SK-N-SH (cell line): ENCODE measurements around the gene DENND2C. TPM values are rescaled to one million over a fixed set of nuclear protein-coding genes. Genes with fewer than 3 reads are reported as not detected.

ENCODE experiments used
- CTCF ChIA-PET: fragments of 300-600, 350-600 bp; formaldehyde crosslinking; extraction: SDS; loops from one replicate; lab custom pipeline; 2021; lab: Yijun Ruan, JAX
- POLR2A ChIA-PET: fragments of 350-600 bp; sonication (Branson Sonifier 250); formaldehyde crosslinking; extraction: SDS; loops from one replicate; lab custom pipeline; 2020; ENCODE audit warnings: antibody characterized with exemption, inconsistent platforms; lab: Yijun Ruan, JAX
- DNase-seq: peaks from one replicate; pipeline ENCODE4 v3.0.0; 2012
- H2AFZ ChIP-seq: fragments of 200-600 bp; sonication (generic); 2 replicates; pipeline ENCODE4 v1.8.1; 2016; ENCODE audit warnings: antibody characterized with exemption, mild to moderate bottlenecking, low read depth
- H3F3A ChIP-seq: fragments of 200-600 bp; sonication (generic); replicated peaks from 2 replicates; pipeline ENCODE3; 2016; ENCODE audit warnings: antibody characterized with exemption, mild to moderate bottlenecking; ENCODE audit not compliant: insufficient read depth
- H3K27ac ChIP-seq, 2 experiments: fragments of 200-500 bp in 1 of 2; fragments of 200-600 bp in 1 of 2; sonication (Bioruptor generic) in 1 of 2; sonication (generic), shearing (Covaris generic) in 1 of 2; 2 replicates each; pipeline versions ENCODE4 v1.5.1 to v1.6.1; 2014 to 2016; ENCODE audit warnings: low read depth in 2 of 2, inconsistent platforms in 1 of 2, low read length in 1 of 2, mild to moderate bottlenecking in 1 of 2, mixed read lengths in 1 of 2
- H3K27me3 ChIP-seq: fragments of 200-600 bp; sonication (generic), shearing (Covaris generic); 2 replicates; pipeline ENCODE4 v1.6.1; 2016; ENCODE audit warnings: mixed run types; ENCODE audit not compliant: insufficient read depth
- H3K36me3 ChIP-seq, 2 experiments: fragments of 200-500 bp in 1 of 2; fragments of 200-600 bp in 1 of 2; sonication (Bioruptor generic) in 1 of 2; sonication (generic) in 1 of 2; replicated peaks in 1 of 2; 2 replicates each; pipeline versions ENCODE3 to v1.5.1; 2014 to 2016; ENCODE audit warnings: low read length in 1 of 2, mild to moderate bottlenecking in 1 of 2; ENCODE audit not compliant: insufficient read depth in 2 of 2, control insufficient read depth in 1 of 2
- H3K4me1 ChIP-seq, 2 experiments: fragments of 200-500 bp in 1 of 2; fragments of 200-600 bp in 1 of 2; sonication (Bioruptor generic) in 1 of 2; sonication (generic), shearing (Covaris generic) in 1 of 2; 2 replicates each; pipeline versions ENCODE4 v1.5.1 to v1.6.1; 2014 to 2016; ENCODE audit warnings: low read depth in 1 of 2, low read length in 1 of 2, mixed run types in 1 of 2; ENCODE audit not compliant: insufficient read depth in 2 of 2, control insufficient read depth in 1 of 2
- H3K4me2 ChIP-seq: fragments of 200-600 bp; sonication (generic), shearing (Covaris generic); 2 replicates; pipeline ENCODE4 v1.6.1; 2017; ENCODE audit warnings: mixed run types
- H3K4me3 ChIP-seq, 2 experiments: fragments of 200-500 bp in 1 of 2; fragments of 200-600 bp in 1 of 2; sonication (Bioruptor generic) in 1 of 2; sonication (generic), shearing (Covaris generic) in 1 of 2; 2 replicates each; pipeline versions ENCODE4 v1.5.1 to v1.8.1; 2014 to 2016; ENCODE audit warnings: low read depth in 2 of 2, inconsistent platforms in 1 of 2, low read length in 1 of 2, mild to moderate bottlenecking in 1 of 2, mixed read lengths in 1 of 2, moderate library complexity in 1 of 2
- H3K79me2 ChIP-seq: fragments of 200-600 bp; sonication (generic); 2 replicates; pipeline ENCODE4 v1.8.1; 2017; ENCODE audit warnings: mild to moderate bottlenecking; ENCODE audit not compliant: insufficient read depth
- H3K9ac ChIP-seq: fragments of 200-600 bp; sonication (generic); 2 replicates; pipeline ENCODE4 v1.6.1; 2017; ENCODE audit warnings: mixed run types
- H3K9me2 ChIP-seq: fragments of 200-600 bp; sonication (generic); 2 replicates; pipeline ENCODE4 v1.6.1; 2017; ENCODE audit warnings: mixed run types
- H3K9me3 ChIP-seq: fragments of 200-600 bp; sonication (generic); 2 replicates; pipeline ENCODE4 v1.6.1; 2017; ENCODE audit warnings: mixed run types, mild to moderate bottlenecking, moderate library complexity
- H4K20me1 ChIP-seq: fragments of 200-600 bp; sonication (generic); 2 replicates; pipeline ENCODE4 v1.6.1; 2017; ENCODE audit warnings: mild to moderate bottlenecking, mixed run types; ENCODE audit not compliant: insufficient read depth
- ELF1 ChIP-seq: IDR thresholded peaks from 2 replicates; pipeline ENCODE4 v1.4.0; 2012
- EP300 ChIP-seq, 2 experiments: IDR thresholded peaks; 2 replicates each; pipeline versions ENCODE4 v1.4.0 to v1.6.1; 2012; ENCODE audit warnings: borderline replicate concordance in 1 of 2, low read depth in 1 of 2, low read length in 1 of 2
- EZH2phosphoT487 ChIP-seq: fragments of 200-600 bp; sonication (generic); IDR thresholded peaks from 2 replicates; pipeline ENCODE4 v1.6.1; 2017; ENCODE audit warnings: low read depth, mixed run types, mild to moderate bottlenecking, antibody characterized with exemption, moderate library complexity, borderline replicate concordance
- FOXM1 ChIP-seq: IDR thresholded peaks from 2 replicates; pipeline ENCODE4 v1.4.0; 2012; ENCODE audit warnings: low read depth, mild to moderate bottlenecking
- GABPA ChIP-seq: IDR thresholded peaks from 2 replicates; pipeline ENCODE4 v1.4.0; 2012; ENCODE audit warnings: low read depth, mild to moderate bottlenecking
- GATA2 ChIP-seq: sonication (generic); formaldehyde crosslinking; IDR thresholded peaks from 2 replicates; pipeline ENCODE4 v1.5.0; 2020; ENCODE audit warnings: mild to moderate bottlenecking, missing genetic modification reagents
- NRF1 ChIP-seq: IDR thresholded peaks from 2 replicates; pipeline ENCODE4 v1.6.1; 2012; ENCODE audit warnings: low read depth, mild to moderate bottlenecking, low read length
- POLR2AphosphoS5 ChIP-seq: IDR thresholded peaks from 2 replicates; pipeline ENCODE4 v1.6.1; 2012; ENCODE audit warnings: low read depth, low read length
- RAD21 ChIP-seq: IDR thresholded peaks from 2 replicates; pipeline ENCODE4 v1.6.1; 2012; ENCODE audit warnings: mild to moderate bottlenecking, low read length
- RFX5 ChIP-seq: IDR thresholded peaks from 2 replicates; pipeline ENCODE4 v1.6.1; 2012; ENCODE audit warnings: mild to moderate bottlenecking, improper control_type of control experiment, low read length
- RXRA ChIP-seq: IDR thresholded peaks from 2 replicates; pipeline ENCODE4 v1.4.0; 2012; ENCODE audit warnings: low read depth, mild to moderate bottlenecking, borderline replicate concordance
- TCF12 ChIP-seq: IDR thresholded peaks from 2 replicates; pipeline ENCODE4 v1.4.0; 2012
- YY1 ChIP-seq: IDR thresholded peaks from 2 replicates; pipeline ENCODE4 v1.4.0; 2012; ENCODE audit warnings: low read depth, mild to moderate bottlenecking
- ZBTB33 ChIP-seq: IDR thresholded peaks from 2 replicates; pipeline ENCODE4 v1.4.0; 2012; ENCODE audit warnings: low read depth, borderline replicate concordance
- WGBS: methylation state at CpG from one replicate; pipeline ENCODE4 v1.1.6; 2017; ENCODE audit warnings: low lambda C conversion rate; 5-methylcytosine and 5-hydroxymethylcytosine counted together
- polyA plus RNA-seq, 3 experiments: library from polyadenylated mRNA; depleted of rRNA; stranded (reverse); fragments of >200 nt; gene quantifications; 2 replicates each; pipeline ENCODE4 v1.2.3, GENCODE V29; 2012
- TF ChIP-seq, protein P1 (sequence below): IDR thresholded peaks from 2 replicates; pipeline ENCODE4; 2012
- TF ChIP-seq, protein P2 (sequence below): fragments of 150-350 bp; IDR thresholded peaks from 2 replicates; pipeline ENCODE4 v1.6.1; 2017; ENCODE audit warnings: antibody characterized with exemption, low read length, low read depth, borderline replicate concordance
- TF ChIP-seq, protein P3 (sequence below): IDR thresholded peaks from 2 replicates; pipeline ENCODE4 v1.6.1; 2012; ENCODE audit warnings: mild to moderate bottlenecking, low read depth, low read length, moderate library complexity
- TF ChIP-seq, protein P4 (sequence below): fragments of 150-350 bp; IDR thresholded peaks from 2 replicates; pipeline ENCODE4 v1.6.1; 2016; ENCODE audit warnings: mild to moderate bottlenecking, low read depth, low read length

DENND2C gene
- polyA plus RNA-seq, 1 of the 3 experiments (the other 2 are of a cell fraction): 0.03 TPM

GRCh38 chr1:114660238-114660637 lies 9.6 kb downstream of the DENND2C start:
- no peak overlapping the region for H3K4me3 ChIP-seq
- H3K9ac ChIP-seq: no peak overlapping the region
- DNase-seq: no peak
- TF ChIP-seq, protein P1, sequence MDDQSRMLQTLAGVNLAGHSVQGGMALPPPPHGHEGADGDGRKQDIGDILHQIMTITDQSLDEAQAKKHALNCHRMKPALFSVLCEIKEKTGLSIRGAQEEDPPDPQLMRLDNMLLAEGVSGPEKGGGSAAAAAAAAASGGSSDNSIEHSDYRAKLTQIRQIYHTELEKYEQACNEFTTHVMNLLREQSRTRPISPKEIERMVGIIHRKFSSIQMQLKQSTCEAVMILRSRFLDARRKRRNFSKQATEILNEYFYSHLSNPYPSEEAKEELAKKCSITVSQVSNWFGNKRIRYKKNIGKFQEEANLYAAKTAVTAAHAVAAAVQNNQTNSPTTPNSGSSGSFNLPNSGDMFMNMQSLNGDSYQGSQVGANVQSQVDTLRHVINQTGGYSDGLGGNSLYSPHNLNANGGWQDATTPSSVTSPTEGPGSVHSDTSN: no peak
- TF ChIP-seq POLR2AphosphoS5: no peak
- no peak for TF ChIP-seq YY1
- TF ChIP-seq, protein P2, sequence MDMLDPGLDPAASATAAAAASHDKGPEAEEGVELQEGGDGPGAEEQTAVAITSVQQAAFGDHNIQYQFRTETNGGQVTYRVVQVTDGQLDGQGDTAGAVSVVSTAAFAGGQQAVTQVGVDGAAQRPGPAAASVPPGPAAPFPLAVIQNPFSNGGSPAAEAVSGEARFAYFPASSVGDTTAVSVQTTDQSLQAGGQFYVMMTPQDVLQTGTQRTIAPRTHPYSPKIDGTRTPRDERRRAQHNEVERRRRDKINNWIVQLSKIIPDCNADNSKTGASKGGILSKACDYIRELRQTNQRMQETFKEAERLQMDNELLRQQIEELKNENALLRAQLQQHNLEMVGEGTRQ: no peak
- no peak for TF ChIP-seq EZH2phosphoT487
- TF ChIP-seq, protein P3, sequence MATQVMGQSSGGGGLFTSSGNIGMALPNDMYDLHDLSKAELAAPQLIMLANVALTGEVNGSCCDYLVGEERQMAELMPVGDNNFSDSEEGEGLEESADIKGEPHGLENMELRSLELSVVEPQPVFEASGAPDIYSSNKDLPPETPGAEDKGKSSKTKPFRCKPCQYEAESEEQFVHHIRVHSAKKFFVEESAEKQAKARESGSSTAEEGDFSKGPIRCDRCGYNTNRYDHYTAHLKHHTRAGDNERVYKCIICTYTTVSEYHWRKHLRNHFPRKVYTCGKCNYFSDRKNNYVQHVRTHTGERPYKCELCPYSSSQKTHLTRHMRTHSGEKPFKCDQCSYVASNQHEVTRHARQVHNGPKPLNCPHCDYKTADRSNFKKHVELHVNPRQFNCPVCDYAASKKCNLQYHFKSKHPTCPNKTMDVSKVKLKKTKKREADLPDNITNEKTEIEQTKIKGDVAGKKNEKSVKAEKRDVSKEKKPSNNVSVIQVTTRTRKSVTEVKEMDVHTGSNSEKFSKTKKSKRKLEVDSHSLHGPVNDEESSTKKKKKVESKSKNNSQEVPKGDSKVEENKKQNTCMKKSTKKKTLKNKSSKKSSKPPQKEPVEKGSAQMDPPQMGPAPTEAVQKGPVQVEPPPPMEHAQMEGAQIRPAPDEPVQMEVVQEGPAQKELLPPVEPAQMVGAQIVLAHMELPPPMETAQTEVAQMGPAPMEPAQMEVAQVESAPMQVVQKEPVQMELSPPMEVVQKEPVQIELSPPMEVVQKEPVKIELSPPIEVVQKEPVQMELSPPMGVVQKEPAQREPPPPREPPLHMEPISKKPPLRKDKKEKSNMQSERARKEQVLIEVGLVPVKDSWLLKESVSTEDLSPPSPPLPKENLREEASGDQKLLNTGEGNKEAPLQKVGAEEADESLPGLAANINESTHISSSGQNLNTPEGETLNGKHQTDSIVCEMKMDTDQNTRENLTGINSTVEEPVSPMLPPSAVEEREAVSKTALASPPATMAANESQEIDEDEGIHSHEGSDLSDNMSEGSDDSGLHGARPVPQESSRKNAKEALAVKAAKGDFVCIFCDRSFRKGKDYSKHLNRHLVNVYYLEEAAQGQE: no peak
- no peak for TF ChIP-seq RFX5
- TF ChIP-seq RXRA: no peak
- no peak for TF ChIP-seq TCF12
- TF ChIP-seq RAD21: no peak
- TF ChIP-seq ZBTB33: no peak
- TF ChIP-seq, protein P4, sequence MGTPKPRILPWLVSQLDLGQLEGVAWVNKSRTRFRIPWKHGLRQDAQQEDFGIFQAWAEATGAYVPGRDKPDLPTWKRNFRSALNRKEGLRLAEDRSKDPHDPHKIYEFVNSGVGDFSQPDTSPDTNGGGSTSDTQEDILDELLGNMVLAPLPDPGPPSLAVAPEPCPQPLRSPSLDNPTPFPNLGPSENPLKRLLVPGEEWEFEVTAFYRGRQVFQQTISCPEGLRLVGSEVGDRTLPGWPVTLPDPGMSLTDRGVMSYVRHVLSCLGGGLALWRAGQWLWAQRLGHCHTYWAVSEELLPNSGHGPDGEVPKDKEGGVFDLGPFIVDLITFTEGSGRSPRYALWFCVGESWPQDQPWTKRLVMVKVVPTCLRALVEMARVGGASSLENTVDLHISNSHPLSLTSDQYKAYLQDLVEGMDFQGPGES: no peak
- no peak for TF ChIP-seq GABPA
- no peak for TF ChIP-seq ELF1
- TF ChIP-seq FOXM1: no peak
- TF ChIP-seq GATA2 (CRISPR knock-in tag): no peak
- TF ChIP-seq NRF1: no peak
- TF ChIP-seq EP300 (IDR thresholded peaks at IDR 0.05; ENCODE audit: borderline replicate concordance in 1 of 2, low read depth in 1 of 2, low read length in 1 of 2): no peak
- TF ChIP-seq, all 33 proteins: peak for 0
- Histone ChIP-seq H3K27ac (no peak overlapping the region), H3K4me1 (no peaks in the 10 kb centered on the region), H3K9me3 (no peaks in the 10 kb centered on the region), H3K79me2 (no peaks in the 10 kb centered on the region), H3K4me2 (no peak overlapping the region), H2AFZ (no peak overlapping the region), H3K36me3 (no peaks in the 10 kb centered on the region), H3F3A (peaks cover 4% of the 10 kb centered on the region), H3K27me3 (peaks cover 32% of the 10 kb centered on the region; the same call in 1 of the 2 replicates), H3K9me2 (no peaks in the 10 kb centered on the region), H4K20me1 (no peaks in the 10 kb centered on the region)
- WGBS: 0% methylated on average over 2 of the region's 2 CpGs
- POLR2A ChIA-PET: no interaction called here
- CTCF ChIA-PET: interaction anchor here (1.4 to 1.9 kb wide), 2 partner anchors 9 to 313 kb away, joined by 4 read pairs; partner anchors contain the start of gene DENND2C
